SW480 (cell line): Measurements from ENCODE around the gene ELAPOR1.

Experiments
- DNase-seq: peaks from one replicate; pipeline ENCODE4 v3.0.0-alpha.2; 2016; ENCODE audit warnings: low spot score

The ELAPOR1 gene

GRCh38 chr1:109113590-109114341 is at the start of gene ELAPOR1:
ELAPOR1 (plus strand) TSS chr1:109114115; CDS start chr1:109114184, 69 bp downstream.
- DNase-seq: peak; percentile 66

DNA sequence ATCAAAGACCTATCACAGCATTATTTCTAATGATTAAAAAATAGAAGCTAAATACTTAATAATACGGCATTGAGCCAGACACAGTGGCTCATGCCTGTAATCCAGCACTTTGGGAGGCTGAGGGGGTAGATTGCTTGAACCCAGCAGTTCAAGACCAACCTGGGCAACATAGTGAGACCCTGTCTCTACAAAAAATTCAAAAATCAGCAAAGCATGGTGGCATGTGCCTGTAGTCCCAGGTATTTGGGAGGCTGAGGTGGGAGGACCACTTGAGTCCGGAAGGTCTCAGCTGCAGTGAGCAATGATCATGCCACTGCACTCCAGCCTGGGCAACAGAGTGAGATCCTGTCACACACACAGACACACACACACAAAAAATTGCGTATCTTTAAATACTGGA is 48.8 kb upstream of the ELAPOR1 start:
- DNase-seq: no peak

GRCh38 chr1:109067883-109068282 is 46.0 kb upstream of the ELAPOR1 start:
- no peak for DNase-seq

GRCh38 chr1:109069294-109069693 is 44.6 kb upstream of the ELAPOR1 start:
- DNase-seq: no peak

GRCh38 chr1:109075531-109076490 is 38.1 kb upstream of the ELAPOR1 start, which contains the start of gene TAF13:
TAF13 (minus strand) TSS chr1:109076003; CDS start chr1:109075947, 56 bp downstream.
- peak; percentile 89 for DNase-seq

- no peak for DNase-seq
Observed at GRCh38 chr1:109078317-109078716, 35.6 kb upstream of the ELAPOR1 start.

GRCh38 chr1:109079240-109079622 is 34.7 kb upstream of the ELAPOR1 start:
- no peak for DNase-seq

DNA sequence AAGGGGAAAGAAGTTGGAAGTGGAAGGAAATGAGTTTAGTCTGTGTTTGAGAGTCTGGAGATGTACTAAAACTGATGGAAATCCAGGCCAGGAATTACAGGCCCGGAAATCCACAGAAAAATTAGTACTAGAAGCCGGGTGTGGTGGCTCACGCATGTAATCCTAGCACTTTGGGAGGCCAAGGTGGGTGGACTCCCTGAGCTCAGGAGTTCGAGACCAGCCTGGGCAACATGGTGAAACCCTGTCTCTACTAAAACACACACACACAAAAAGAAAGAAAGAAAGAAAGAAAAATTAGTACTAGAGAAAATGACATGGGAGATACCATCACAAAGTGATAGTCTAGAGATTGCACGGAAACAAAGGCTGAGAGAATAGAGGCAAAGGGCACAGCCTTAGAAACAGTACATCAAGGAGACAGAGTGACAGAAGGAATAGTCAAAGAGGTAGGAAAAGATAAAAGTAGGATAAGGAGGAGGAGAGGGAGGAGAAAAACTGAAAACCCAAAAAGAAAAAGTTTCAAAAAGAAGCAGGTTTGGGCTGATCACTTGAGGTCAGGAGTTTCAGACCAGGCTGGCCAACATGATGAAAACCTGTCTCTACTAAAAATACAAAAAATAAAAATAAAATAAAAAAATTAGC is 33.4 kb upstream of the ELAPOR1 start:
- DNase-seq: no peak

- DNase-seq: no peak
Observed at GRCh38 chr1:109083501-109083900, 30.4 kb upstream of the ELAPOR1 start.

- no peak for DNase-seq
Observed at GRCh38 chr1:109083923-109084322, 30.0 kb upstream of the ELAPOR1 start.

DNA sequence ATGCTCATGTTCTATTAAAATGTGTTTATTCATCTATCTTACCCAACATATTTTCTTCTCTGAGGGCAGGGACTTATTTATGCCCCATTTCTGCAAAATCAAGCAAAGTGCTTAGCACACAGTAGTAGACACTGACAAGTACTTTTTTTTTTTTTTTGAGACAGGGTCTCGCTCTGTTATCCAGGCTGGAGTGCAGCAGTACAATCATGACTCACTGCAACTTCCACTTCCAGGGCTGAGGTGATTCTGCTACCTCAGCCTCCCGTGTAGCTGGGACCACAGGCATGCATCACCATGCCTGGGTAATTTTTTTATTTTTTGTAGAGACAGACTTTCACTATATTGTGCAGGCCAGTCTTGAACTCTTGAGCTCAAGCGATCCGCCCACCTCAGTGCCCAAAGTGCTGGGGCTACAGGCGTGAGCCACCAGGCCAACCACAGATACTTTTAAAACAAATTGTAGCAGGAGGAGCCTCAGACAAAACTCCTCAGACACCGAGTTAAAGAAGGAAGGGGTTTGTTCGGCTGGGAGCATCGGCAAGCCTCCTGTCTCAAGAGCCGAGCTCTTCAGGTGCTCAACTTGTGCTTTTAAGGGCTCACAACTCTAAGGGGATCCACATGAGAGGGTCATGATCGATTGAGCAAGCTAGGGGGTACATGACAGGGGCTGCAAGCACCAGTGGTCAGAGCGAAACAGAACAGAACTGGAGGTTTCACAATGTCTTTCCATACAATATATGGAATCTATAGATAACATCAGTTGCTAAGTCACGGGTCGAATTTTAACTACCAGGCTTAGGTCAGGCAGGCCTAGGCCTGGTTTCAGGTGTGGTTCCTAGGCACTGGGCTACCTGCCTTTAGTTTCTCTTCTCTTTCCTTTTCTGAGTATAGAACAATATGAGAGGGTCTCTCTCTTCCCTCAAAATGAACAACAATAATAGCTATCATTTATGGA is 29.1 kb upstream of the ELAPOR1 start:
- no peak for DNase-seq

- no peak for DNase-seq
Observed at GRCh38 chr1:109089242-109090015, 24.5 kb upstream of the ELAPOR1 start.

DNA sequence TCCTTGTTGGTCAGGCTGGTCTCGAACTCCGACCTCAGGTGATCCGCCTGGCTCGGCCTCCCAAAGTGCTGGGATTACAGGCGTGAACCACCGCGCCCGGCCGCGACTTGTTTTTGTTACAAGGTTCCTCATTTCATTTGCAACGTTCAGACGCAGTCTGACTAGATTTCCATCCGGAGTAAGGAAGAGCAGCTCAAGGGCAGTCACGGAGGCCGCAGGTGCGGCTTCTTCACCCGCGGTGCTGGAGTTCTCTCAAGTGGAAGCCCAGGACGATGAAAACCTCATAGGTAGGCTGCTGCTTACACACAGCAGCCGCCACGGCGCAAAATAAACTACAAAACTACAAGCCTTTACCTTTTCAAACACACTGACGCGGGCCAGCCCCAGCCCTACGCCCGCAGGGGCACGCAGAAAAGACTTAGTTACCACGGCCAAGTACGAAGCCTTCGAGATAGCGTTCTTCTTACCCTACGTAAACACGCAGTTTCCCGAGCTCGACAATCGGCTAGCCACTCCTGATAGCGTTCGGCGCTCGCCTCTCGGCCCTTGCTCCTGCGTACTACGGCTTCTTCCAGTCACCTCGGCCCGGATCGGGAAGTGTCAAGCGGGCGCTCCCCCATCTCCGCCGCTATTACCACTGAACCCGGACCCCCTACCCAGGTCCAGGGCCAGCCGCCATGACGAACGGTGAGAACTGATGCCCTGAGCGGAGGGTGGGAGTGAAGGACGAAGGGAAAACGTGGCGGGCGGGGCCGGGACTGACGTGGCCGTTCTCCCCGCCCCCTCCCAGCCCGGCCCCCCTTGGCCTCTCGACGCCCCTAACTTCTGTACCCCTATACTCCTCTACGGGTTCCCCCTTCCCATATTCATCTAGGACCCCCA is 23.5 kb upstream of the ELAPOR1 start, which contains the start of gene TMEM167B:
Gene TMEM167B (plus strand): TSS at position 569 of the 882 bp plus-strand sequence. CDS start 109 bp downstream, at position 678.
- DNase-seq: peak; percentile 87

GRCh38 chr1:109091078-109091838 is 22.7 kb upstream of the ELAPOR1 start:
- peak; percentile 52 for DNase-seq

DNA sequence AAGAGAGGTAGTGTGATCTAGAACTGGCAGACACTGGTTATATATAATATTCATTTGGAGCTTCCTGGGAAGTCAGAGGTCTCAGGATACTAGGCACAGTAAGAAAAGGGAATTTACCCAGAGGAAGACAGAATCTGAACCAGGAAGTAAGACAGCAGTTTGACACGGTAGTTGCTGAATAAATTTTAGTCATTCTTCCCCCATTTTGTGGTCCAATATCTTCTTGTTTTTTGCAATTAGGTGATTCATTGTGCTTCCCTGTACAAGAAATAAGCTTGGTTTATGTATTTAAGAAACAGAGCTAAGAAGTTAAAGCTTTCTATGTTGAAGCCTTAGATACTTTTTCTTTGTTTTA is 22.1 kb upstream of the ELAPOR1 start:
- DNase-seq: no peak

DNA sequence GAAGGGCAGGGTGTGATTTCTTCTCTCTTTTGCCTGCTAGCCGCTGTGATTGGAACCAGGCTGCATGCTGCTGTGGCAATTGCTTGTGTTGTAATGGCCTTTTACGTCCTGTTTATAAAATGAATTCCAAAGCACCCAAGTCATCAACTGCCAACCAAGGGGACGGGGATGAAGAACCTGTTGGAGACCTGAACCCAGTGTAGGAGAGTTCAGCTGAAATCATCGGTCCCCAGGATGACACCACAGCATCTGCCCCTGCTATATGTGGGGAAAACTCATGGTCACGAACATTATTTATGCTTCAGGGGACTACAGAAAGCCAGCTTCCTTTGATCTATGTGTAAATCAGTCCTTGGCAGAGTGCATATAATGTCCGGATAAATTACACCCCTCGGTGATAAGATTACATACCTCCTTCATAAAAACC is 19.5 kb upstream of the ELAPOR1 start:
- DNase-seq: no peak

- DNase-seq: no peak
Observed at GRCh38 chr1:109094871-109095270, 19.0 kb upstream of the ELAPOR1 start.

- DNase-seq: no peak
Observed at GRCh38 chr1:109095631-109096030, 18.3 kb upstream of the ELAPOR1 start.

DNA sequence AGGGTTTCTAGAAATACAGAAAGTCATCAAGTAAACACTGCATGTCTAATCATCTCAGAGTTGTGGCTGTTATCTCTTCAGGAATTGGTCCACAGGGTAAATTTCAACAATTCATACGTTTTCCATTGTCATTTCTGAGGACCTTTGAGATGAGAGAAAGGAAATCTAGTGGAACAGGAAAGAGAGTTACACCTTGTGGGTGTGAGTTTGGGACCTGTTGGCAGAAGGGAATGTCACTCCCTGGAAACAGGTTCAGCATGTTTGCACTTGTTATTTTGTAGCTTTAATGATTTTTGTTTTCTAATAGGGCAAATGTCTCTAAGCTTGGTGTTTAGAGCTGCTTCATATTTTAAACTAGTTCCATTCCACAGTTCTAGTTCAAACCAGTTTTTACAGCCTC is 17.8 kb upstream of the ELAPOR1 start:
- no peak for DNase-seq
